HUES6 (cell line): ENCODE measurements around the gene TMEM150B.

Experiments used
- H3K27ac ChIP-seq: 2 replicates; pipeline ENCODE4 v1.7.0; 2013; ENCODE audit warnings: low read depth, mild to moderate bottlenecking, low read length, inconsistent platforms
- H3K27me3 ChIP-seq: 2 replicates; pipeline ENCODE4 v1.6.1; 2013; ENCODE audit warnings: low read length; ENCODE audit not compliant: control insufficient read depth, insufficient read depth
- H3K36me3 ChIP-seq: 2 replicates; pipeline ENCODE4 v1.6.1; 2013; ENCODE audit warnings: low read length; ENCODE audit not compliant: control insufficient read depth, insufficient read depth
- H3K4me1 ChIP-seq: 2 replicates; pipeline ENCODE4 v1.6.1; 2013; ENCODE audit warnings: low read length; ENCODE audit not compliant: control insufficient read depth, insufficient read depth
- H3K4me3 ChIP-seq: 2 replicates; pipeline ENCODE4 v1.5.1; 2013; ENCODE audit warnings: low read depth, low read length
- H3K9ac ChIP-seq: one replicate; pipeline ENCODE4 v1.6.1; 2013; ENCODE audit warnings: mild to moderate bottlenecking, low read length
- H3K9me3 ChIP-seq: 2 replicates; pipeline ENCODE4 v1.6.1; 2013; ENCODE audit warnings: low read depth, low read length; ENCODE audit not compliant: control insufficient read depth, insufficient read depth

The TMEM150B gene

DNA sequence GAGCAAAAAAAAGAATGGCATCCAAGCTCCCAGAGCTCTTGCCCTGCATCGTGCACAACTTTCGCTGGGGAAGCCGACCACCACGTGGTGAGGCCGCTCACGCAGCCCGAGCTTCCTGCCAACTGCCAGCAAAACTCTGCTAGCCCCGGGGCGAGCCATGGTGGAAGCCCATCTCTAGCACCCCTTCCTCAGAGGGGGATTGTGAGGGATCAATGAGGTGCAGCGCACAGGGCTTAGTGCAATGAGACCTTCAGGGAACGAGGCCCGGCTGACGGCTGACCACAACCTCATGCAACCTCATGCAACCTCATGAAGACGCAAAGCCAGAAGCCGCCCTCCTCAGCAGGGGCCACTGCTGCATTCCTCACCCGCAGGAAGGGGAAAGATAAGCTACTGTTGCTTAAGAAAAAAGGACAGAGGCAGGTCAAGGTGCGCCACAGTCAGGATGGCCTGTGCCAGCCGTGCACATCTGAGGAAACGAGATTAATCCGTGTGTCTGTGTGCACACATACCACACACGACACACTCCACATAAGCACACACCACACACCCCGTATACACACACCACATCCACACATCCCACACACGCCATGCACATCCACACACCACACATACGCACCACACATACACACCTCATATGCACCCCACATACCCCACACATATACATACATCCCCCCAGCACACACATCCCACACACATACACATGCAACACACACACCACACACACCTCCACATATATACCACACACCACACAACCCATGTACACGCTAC, 54.8 kb downstream of the TMEM150B start:
- no peaks in the 10 kb centered on the region for H3K27me3 ChIP-seq
- H3K27ac ChIP-seq = no peak overlapping the region
- H3K4me1 ChIP-seq = no peaks in the 10 kb centered on the region; the same call in 1 of the 2 replicates
- H3K9me3 ChIP-seq = peaks cover 7% of the 10 kb centered on the region; the same call in 1 of the 2 replicates
- peaks cover 12% of the 10 kb centered on the region; the same call in 1 of the 2 replicates for H3K36me3 ChIP-seq
- H3K4me3 ChIP-seq = no peak overlapping the region
- no peak overlapping the region for H3K9ac ChIP-seq

- no peak overlapping the region for H3K9ac ChIP-seq
- H3K27me3 ChIP-seq = no peaks in the 10 kb centered on the region
- H3K27ac ChIP-seq = no peak overlapping the region
- no peaks in the 10 kb centered on the region; the same call in 1 of the 2 replicates for H3K4me1 ChIP-seq
- peaks cover 12% of the 10 kb centered on the region; the same call in 1 of the 2 replicates for H3K36me3 ChIP-seq
- peaks cover 7% of the 10 kb centered on the region; the same call in 1 of the 2 replicates for H3K9me3 ChIP-seq
- H3K4me3 ChIP-seq = no peak overlapping the region
Observed at GRCh38 chr19:55269299-55269698, 55.8 kb downstream of the TMEM150B start.

DNA sequence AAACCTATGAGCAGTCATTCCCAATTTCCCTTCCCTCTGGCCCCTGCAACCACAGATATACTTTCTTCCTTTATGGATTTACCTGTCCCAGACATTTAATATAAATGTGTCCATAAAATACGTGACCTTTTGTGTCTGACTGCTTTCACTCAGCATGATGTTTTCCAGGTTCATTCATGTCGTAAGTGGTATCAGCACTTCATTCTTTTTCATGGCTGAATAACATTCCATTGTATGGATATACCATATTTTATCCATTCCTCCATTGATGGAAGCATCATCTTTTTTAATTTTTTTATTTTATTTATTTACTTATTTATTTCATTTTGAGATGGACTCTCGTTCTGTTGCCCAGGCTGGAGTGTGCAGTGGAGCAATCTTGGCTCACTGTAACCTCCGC, 58.3 kb downstream of the TMEM150B start:
- Histone ChIP-seq H3K27me3 (no peaks in the 10 kb centered on the region), H3K4me1 (no peaks in the 10 kb centered on the region; the same call in 1 of the 2 replicates), H3K9me3 (peaks cover 7% of the 10 kb centered on the region; the same call in 1 of the 2 replicates), H3K36me3 (no peaks in the 10 kb centered on the region), H3K4me3 (no peak overlapping the region), H3K27ac (no peak overlapping the region), H3K9ac (no peak overlapping the region)

- Histone ChIP-seq H3K4me3 (no peak overlapping the region), H3K9me3 (peaks cover 7% of the 10 kb centered on the region; the same call in 1 of the 2 replicates), H3K9ac (no peak overlapping the region), H3K27ac (no peak overlapping the region), H3K36me3 (no peaks in the 10 kb centered on the region), H3K27me3 (no peaks in the 10 kb centered on the region), H3K4me1 (no peaks in the 10 kb centered on the region; the same call in 1 of the 2 replicates)
Observed at GRCh38 chr19:55266404-55266803, 58.7 kb downstream of the TMEM150B start.

- H3K27ac ChIP-seq = no peak overlapping the region
- H3K36me3 ChIP-seq = no peaks in the 10 kb centered on the region
- H3K9me3 ChIP-seq = peaks cover 7% of the 10 kb centered on the region; the same call in 1 of the 2 replicates
- H3K27me3 ChIP-seq = no peaks in the 10 kb centered on the region
- H3K4me3 ChIP-seq = no peak overlapping the region
- no peaks in the 10 kb centered on the region; the same call in 1 of the 2 replicates for H3K4me1 ChIP-seq
- H3K9ac ChIP-seq = no peak overlapping the region
Observed at GRCh38 chr19:55265723-55266386, 59.3 kb downstream of the TMEM150B start.

- Histone ChIP-seq H3K27ac (no peak overlapping the region), H3K9ac (no peak overlapping the region), H3K4me3 (no peak overlapping the region), H3K36me3 (no peaks in the 10 kb centered on the region), H3K4me1 (no peaks in the 10 kb centered on the region), H3K9me3 (peaks cover 7% of the 10 kb centered on the region; the same call in 1 of the 2 replicates), H3K27me3 (no peaks in the 10 kb centered on the region)
Observed at GRCh38 chr19:55265173-55265572, 60.0 kb downstream of the TMEM150B start.

GRCh38 chr19:55264531-55264930, 60.6 kb downstream of the TMEM150B start:
- Histone ChIP-seq H3K4me1 (0 out of 2 replicates have a peak, but pooled peaks cover 2% of the 10 kb centered on the region), H3K9me3 (peaks cover 7% of the 10 kb centered on the region; the same call in 1 of the 2 replicates), H3K27ac (no peak overlapping the region), H3K36me3 (no peaks in the 10 kb centered on the region), H3K9ac (no peak overlapping the region), H3K27me3 (no peaks in the 10 kb centered on the region), H3K4me3 (no peak overlapping the region)
